Esophagus squamous epithelium (tissue), 5 donors: ENCODE data around the gene GJA9. TPM values are rescaled to one million over a fixed set of nuclear protein-coding genes. Genes with fewer than 3 reads are reported as not detected.

Experiments
- DNase-seq: peaks from one replicate; lab custom pipeline; 2025; lab: John Stamatoyannopoulos, UW
- H3K27ac ChIP-seq, 4 donors: fragments of 200-600 bp; sonication (generic); one replicate each; pipeline ENCODE4 v1.5.1; 2016 to 2019; ENCODE audit warnings: mild to moderate bottlenecking in 1 of 4
- H3K27me3 ChIP-seq, 4 donors: fragments of 200-600 bp; sonication (generic); 1 replicate in 3 of 4; 2 replicates in 1 of 4; pipeline versions ENCODE4 v1.5.1 to v1.6.0; 2017 to 2021; ENCODE audit warnings: antibody characterized with exemption in 1 of 4
- H3K36me3 ChIP-seq, 3 donors: fragments of 200-600 bp; sonication (generic); one replicate each; pipeline ENCODE4 v1.5.1; 2016 to 2019
- H3K4me1 ChIP-seq, 3 donors: fragments of 200-600 bp; sonication (generic); one replicate each; pipeline ENCODE4 v1.5.1; 2017 to 2019
- H3K4me3 ChIP-seq, 4 donors: fragments of 200-600 bp; sonication (generic); 1 replicate in 3 of 4; 2 replicates in 1 of 4; pipeline ENCODE4 v1.5.1; 2016 to 2019; ENCODE audit warnings: mild to moderate bottlenecking in 2 of 4, moderate library complexity in 1 of 4
- H3K9me3 ChIP-seq, 3 donors: fragments of 200-600 bp; sonication (generic); one replicate each; pipeline ENCODE4 v1.5.1; 2016 to 2019
- CTCF ChIP-seq, 6 experiments: fragments of 450-650 bp in 4 of 6; fragments of 200-600 bp in 2 of 6; sonication (generic) in 2 of 6; IDR thresholded peaks; one replicate each; pipeline ENCODE4 v1.5.1; 2016 to 2019; ENCODE audit warnings: antibody characterized with exemption in 6 of 6, mild to moderate bottlenecking in 4 of 6, moderate library complexity in 4 of 6
- POLR2A ChIP-seq, 4 donors: fragments of 450-650 bp; IDR thresholded peaks; one replicate each; pipeline ENCODE4 v1.6.1; 2017; ENCODE audit warnings: antibody characterized with exemption in 4 of 4, mild to moderate bottlenecking in 4 of 4, moderate library complexity in 3 of 4
- WGBS, 2 donors: methylation state at CpG; one replicate each; pipeline ENCODE4 v1.1.5; 2018; 5-methylcytosine and 5-hydroxymethylcytosine counted together
- intact Hi-C: fragments of 100-400 bp; cut with DNase I; formaldehyde crosslinking; loops from one replicate; pipeline ENCODE4 v1.15.0; 2022
- total RNA-seq, 4 donors: library from RNA; depleted of rRNA; stranded (reverse); fragments of >200 nt; gene quantifications; one replicate each; pipeline ENCODE4 v1.1.0, GENCODE V29; 2016
- donor health status: DM: yes; HTN: yes; CAD: no.

The GJA9 gene
- total RNA-seq: under 1 TPM in 2 of 4 donors, not detected in 2; 0.50 to 0.75 TPM

GRCh38 chr1:38881487-38881886 is at the start of gene GJA9:
TSS of gene GJA9 (minus strand) at chr1:38881587. CDS start at chr1:38876098, 5,489 bp downstream.
- H3K27me3 ChIP-seq: no peaks in the 10 kb centered on the region
- H3K4me3 ChIP-seq: no peak within 1 kb of the TSS
- TF ChIP-seq POLR2A (IDR thresholded peaks at IDR 0.05) (no peak), CTCF (IDR thresholded peaks at IDR 0.05) (no peak)
- H3K9me3 ChIP-seq: no peaks in the 10 kb centered on the region
- intact Hi-C loops: no loop called here
- no peaks in the 10 kb centered on the region for H3K4me1 ChIP-seq
- no peak within 1 kb of the TSS for H3K27ac ChIP-seq
- DNase-seq: no peak
- peaks cover 0 to 8% (median 0%) of the 10 kb centered on the region in 3 donors for H3K36me3 ChIP-seq

GRCh38 chr1:38929476-38929875 is 48.1 kb upstream of the GJA9 start:
- Histone ChIP-seq H3K36me3 (peaks cover 0 to 24% (median 0%) of the 10 kb centered on the region in 3 donors), H3K27me3 (no peaks in the 10 kb centered on the region), H3K4me1 (no peaks in the 10 kb centered on the region), H3K4me3 (no peak overlapping the region), H3K9me3 (no peaks in the 10 kb centered on the region), H3K27ac (no peak overlapping the region)
- no peak for DNase-seq
- WGBS, 2 donors: 80 to 81% methylated on average over 2 of the region's 6 CpGs
- TF ChIP-seq CTCF (IDR thresholded peaks at IDR 0.05) (no peak), POLR2A (IDR thresholded peaks at IDR 0.05) (no peak)
- intact Hi-C loops: no loop called here

- Histone ChIP-seq H3K4me3 (no peak overlapping the region), H3K27ac (no peak overlapping the region), H3K9me3 (no peaks in the 10 kb centered on the region), H3K27me3 (no peaks in the 10 kb centered on the region), H3K36me3 (peaks cover 0 to 24% (median 0%) of the 10 kb centered on the region in 3 donors), H3K4me1 (no peaks in the 10 kb centered on the region)
- WGBS, 2 donors: 84 to 85% methylated on average over 8 of the region's 8 CpGs
- no peak for DNase-seq
- intact Hi-C loops: no loop called here
- TF ChIP-seq CTCF (IDR thresholded peaks at IDR 0.05): no peak
- no peak for TF ChIP-seq POLR2A (IDR thresholded peaks at IDR 0.05)
Observed at GRCh38 chr1:38929054-38929453, 47.7 kb upstream of the GJA9 start.

- Histone ChIP-seq H3K9me3 (no peaks in the 10 kb centered on the region), H3K36me3 (peaks cover 0 to 24% (median 0%) of the 10 kb centered on the region in 3 donors), H3K4me1 (no peaks in the 10 kb centered on the region), H3K4me3 (no peak overlapping the region), H3K27ac (no peak overlapping the region), H3K27me3 (no peaks in the 10 kb centered on the region)
- WGBS, 2 donors: 69 to 93% methylated on average over 3 of the region's 3 CpGs
- intact Hi-C loops: no loop called here
- TF ChIP-seq CTCF (IDR thresholded peaks at IDR 0.05): no peak
- TF ChIP-seq POLR2A (IDR thresholded peaks at IDR 0.05): no peak
- no peak for DNase-seq
Observed at GRCh38 chr1:38926091-38926490, 44.7 kb upstream of the GJA9 start.

GRCh38 chr1:38925391-38925790 is 44.0 kb upstream of the GJA9 start:
- H3K27ac ChIP-seq: no peak overlapping the region
- no peaks in the 10 kb centered on the region for H3K27me3 ChIP-seq
- no peak overlapping the region for H3K4me3 ChIP-seq
- intact Hi-C loops: no loop called here
- no peak for DNase-seq
- peaks cover 0 to 24% (median 0%) of the 10 kb centered on the region in 3 donors for H3K36me3 ChIP-seq
- 80 to 90% methylated on average over 1 to 2 of the region's 2 CpGs for WGBS, 2 donors
- TF ChIP-seq CTCF (IDR thresholded peaks at IDR 0.05) (no peak), POLR2A (IDR thresholded peaks at IDR 0.05) (no peak)
- H3K4me1 ChIP-seq: no peaks in the 10 kb centered on the region
- no peaks in the 10 kb centered on the region for H3K9me3 ChIP-seq
